NOMO-1 (cell line): ENCODE measurements around the gene RNF123.

ENCODE experiments used
- DNase-seq, 2 experiments: peaks; one replicate each; lab custom pipeline; 2025; ENCODE audit not compliant: unreplicated experiment in 2 of 2; lab: John Stamatoyannopoulos, UW

The RNF123 gene

GRCh38 chr3:49657208-49657915, 32.0 kb upstream of the RNF123 start:
- DNase-seq = no peak

- DNase-seq = no peak
Measured at GRCh38 chr3:49658711-49659110, 30.6 kb upstream of the RNF123 start.

GRCh38 chr3:49659756-49660155, 29.6 kb upstream of the RNF123 start:
- no peak for DNase-seq

- no peak for DNase-seq
Measured at GRCh38 chr3:49661281-49661680, 28.1 kb upstream of the RNF123 start.

- DNase-seq = no peak
Measured at GRCh38 chr3:49662021-49662420, 27.3 kb upstream of the RNF123 start.

- DNase-seq = no peak
Measured at GRCh38 chr3:49662720-49663413, 26.5 kb upstream of the RNF123 start.

- no peak for DNase-seq
Measured at GRCh38 chr3:49663831-49664230, 25.5 kb upstream of the RNF123 start.

GRCh38 chr3:49664300-49664699, 25.1 kb upstream of the RNF123 start:
- no peak for DNase-seq

GRCh38 chr3:49665822-49666519, 23.4 kb upstream of the RNF123 start:
- DNase-seq = peak in 1 of 2 experiments; percentile 1

- no peak for DNase-seq
Measured at GRCh38 chr3:49666592-49666991, 22.8 kb upstream of the RNF123 start.

- DNase-seq = no peak
Measured at GRCh38 chr3:49667701-49668413, 21.5 kb upstream of the RNF123 start.

GRCh38 chr3:49668414-49668797, 21.0 kb upstream of the RNF123 start:
- peak in 1 of 2 experiments; percentile 2 for DNase-seq

GRCh38 chr3:49668861-49669260, 20.5 kb upstream of the RNF123 start:
- DNase-seq = no peak

GRCh38 chr3:49669352-49669751, 20.0 kb upstream of the RNF123 start:
- DNase-seq = no peak

GRCh38 chr3:49670940-49671290, 18.4 kb upstream of the RNF123 start:
- no peak for DNase-seq

- DNase-seq = no peak
Measured at GRCh38 chr3:49671291-49672288, 17.8 kb upstream of the RNF123 start.

GRCh38 chr3:49673121-49673714, 16.1 kb upstream of the RNF123 start:
- no peak for DNase-seq

- no peak for DNase-seq
Measured at GRCh38 chr3:49673715-49674496, 15.5 kb upstream of the RNF123 start, which contains the start of gene APEH. TSS of gene APEH (plus strand) at chr3:49674351. CDS start at chr3:49674402, 51 bp downstream.

GRCh38 chr3:49674497-49674983, 14.8 kb upstream of the RNF123 start:
- no peak for DNase-seq
